ENCODE measurements around the gene PTK7.

DNA sequence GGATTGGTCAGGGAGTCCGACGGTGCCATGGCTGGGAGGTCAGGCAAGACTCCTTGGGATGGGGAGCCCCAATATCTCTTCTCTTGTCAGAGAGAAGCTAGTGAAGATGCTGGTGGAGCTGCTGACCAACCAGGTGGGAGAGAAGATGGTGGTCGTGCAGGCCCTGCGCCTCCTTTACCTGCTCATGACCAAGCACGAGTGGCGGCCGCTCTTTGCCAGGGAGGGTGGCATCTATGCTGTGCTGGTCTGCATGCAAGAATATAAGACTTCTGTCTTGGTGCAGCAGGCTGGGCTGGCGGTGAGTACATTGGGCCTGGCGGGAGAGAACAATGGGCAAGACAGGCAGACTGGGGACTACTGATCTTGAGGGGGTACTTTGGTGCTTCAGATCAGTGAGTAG lies 116.8 kb downstream of the PTK7 start:
- TF ChIP-seq, protein P1, sequence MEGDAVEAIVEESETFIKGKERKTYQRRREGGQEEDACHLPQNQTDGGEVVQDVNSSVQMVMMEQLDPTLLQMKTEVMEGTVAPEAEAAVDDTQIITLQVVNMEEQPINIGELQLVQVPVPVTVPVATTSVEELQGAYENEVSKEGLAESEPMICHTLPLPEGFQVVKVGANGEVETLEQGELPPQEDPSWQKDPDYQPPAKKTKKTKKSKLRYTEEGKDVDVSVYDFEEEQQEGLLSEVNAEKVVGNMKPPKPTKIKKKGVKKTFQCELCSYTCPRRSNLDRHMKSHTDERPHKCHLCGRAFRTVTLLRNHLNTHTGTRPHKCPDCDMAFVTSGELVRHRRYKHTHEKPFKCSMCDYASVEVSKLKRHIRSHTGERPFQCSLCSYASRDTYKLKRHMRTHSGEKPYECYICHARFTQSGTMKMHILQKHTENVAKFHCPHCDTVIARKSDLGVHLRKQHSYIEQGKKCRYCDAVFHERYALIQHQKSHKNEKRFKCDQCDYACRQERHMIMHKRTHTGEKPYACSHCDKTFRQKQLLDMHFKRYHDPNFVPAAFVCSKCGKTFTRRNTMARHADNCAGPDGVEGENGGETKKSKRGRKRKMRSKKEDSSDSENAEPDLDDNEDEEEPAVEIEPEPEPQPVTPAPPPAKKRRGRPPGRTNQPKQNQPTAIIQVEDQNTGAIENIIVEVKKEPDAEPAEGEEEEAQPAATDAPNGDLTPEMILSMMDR (conservative IDR thresholded peaks at IDR 0.05; ENCODE audit: low read length): no peak
- TF ChIP-seq EZH2phosphoT487 (IDR thresholded peaks at IDR 0.05; ENCODE audit: borderline replicate concordance, low read depth, low read length): no peak

Measured in OCI-LY7 (cell line).